OCI-LY1 (cell line): Measurements from ENCODE around the gene UQCRFS1.

Experiments
- CTCF ChIP-seq: fragments of 200-600 bp; sonication (generic), shearing (Covaris generic); IDR thresholded peaks from 2 replicates; pipeline ENCODE4 v1.5.1; 2017; ENCODE audit warnings: mild to moderate bottlenecking, antibody characterized with exemption, low read length, moderate library complexity, mixed read lengths
- EZH2 ChIP-seq: fragments of 200-600 bp; sonication (generic), shearing (Covaris generic); IDR thresholded peaks from 2 replicates; pipeline ENCODE4 v1.8.0; 2017; ENCODE audit warnings: borderline replicate concordance, mixed run types, mild to moderate bottlenecking, antibody characterized with exemption, low read length, moderate library complexity, mixed read lengths

- TF ChIP-seq EZH2 (no peak), CTCF (peak; percentile 6; the same call in 1 of the 2 replicates)
These were observed 34.1 kb upstream of the UQCRFS1 start for GRCh38 chr19:29247051-29247450.
